ENCODE results near the gene RPSA.
"Not testable (repeated sequence)": the region's sequence is repeated elsewhere in the genome, so short reads cannot be mapped to it uniquely, and the experiment has no call there.

RPSA gene

DNA sequence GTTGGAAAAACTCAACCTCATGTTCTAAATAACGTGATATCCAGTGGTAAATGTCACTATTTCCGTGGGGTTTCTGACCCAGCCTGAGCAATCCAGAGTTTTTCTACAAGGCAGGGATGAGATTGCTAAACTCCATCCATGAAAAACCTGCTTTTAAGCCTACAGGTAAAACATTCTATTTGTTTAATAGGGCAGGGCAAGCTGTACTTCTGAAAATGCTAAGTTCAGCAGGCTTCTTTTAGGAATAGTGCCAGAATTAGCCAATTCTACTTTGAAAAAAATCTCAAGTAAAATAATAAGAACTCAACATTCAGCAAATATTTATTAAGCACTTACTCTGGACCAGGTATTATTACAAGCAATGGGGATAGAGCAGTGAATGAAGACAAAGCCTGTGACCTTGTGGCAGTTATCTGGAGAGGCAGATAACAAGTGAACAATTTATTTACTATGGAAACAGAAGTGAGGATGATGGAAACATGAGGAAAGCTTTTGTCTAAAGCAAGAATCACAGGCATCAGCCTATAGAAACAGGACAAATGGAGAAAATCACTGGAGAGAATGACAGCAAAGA, 13.3 kb downstream of the RPSA start:
- DNase-seq (ENCODE audit: low spot score) = no peak

DNA sequence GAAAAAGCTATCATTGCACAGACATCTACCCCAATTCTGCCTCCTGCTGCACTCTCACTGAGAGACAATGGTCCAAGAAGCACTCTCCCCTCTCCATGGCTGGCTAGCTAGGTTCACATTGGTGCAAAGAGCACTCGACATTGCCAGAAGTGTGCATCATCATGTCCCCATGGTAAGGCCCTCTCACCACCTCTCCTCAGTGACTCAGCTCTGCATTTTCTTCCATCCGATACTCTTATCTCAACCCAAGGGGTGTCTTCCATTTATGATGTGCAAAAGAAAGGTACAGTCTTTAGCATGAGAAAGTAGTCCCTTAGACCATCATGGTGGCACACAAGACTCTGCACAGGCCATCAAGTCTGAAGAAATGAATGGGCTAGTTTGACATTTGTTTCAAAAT, 14.0 kb downstream of the RPSA start:
- no peak for DNase-seq (ENCODE audit: low spot score)

DNA sequence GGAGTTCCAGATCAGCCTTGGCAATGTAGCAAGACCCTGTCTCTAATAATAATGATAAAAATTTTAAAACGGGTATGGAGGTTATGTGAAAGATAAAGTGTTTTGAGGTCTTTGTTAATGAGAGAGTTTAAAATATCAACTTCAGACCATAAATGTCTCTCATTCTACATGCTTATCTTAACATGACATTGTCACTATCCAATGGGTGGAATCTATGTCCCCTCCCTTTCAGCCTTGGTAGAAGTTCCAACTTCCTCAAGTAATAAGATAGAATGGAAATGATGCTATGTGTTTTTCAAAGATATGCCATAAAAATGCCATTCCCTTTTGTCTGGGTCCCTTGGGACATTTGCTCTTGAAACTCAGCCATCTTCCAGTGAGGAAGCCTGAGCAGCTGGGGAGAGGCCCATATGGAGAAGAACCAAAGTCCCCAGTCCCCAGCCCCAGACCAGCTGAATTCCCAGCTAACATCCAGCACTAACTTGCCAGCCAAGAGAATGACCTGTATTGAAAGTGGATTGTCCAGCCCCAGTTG, 17.0 kb downstream of the RPSA start:
- DNase-seq (ENCODE audit: low spot score) = no peak

- DNase-seq (ENCODE audit: low spot score) = no peak
These were observed 19.8 kb downstream of the RPSA start for GRCh38 chr3:39426312-39426711.

GRCh38 chr3:39427506-39427905, 21.0 kb downstream of the RPSA start:
- no peak for DNase-seq (ENCODE audit: low spot score)

- no peak for DNase-seq (ENCODE audit: low spot score)
These were observed 22.3 kb downstream of the RPSA start for GRCh38 chr3:39428745-39429201.

- no peak for DNase-seq (ENCODE audit: low spot score)
These were observed 22.9 kb downstream of the RPSA start for GRCh38 chr3:39429466-39429865.

GRCh38 chr3:39432342-39432741, 25.8 kb downstream of the RPSA start:
- DNase-seq (ENCODE audit: low spot score) = no peak

- DNase-seq (ENCODE audit: low spot score) = no peak
These were observed 27.1 kb downstream of the RPSA start for GRCh38 chr3:39433642-39434041.

GRCh38 chr3:39434574-39434973, 28.1 kb downstream of the RPSA start:
- no peak for DNase-seq (ENCODE audit: low spot score)

- no peak for DNase-seq (ENCODE audit: low spot score)
These were observed 28.7 kb downstream of the RPSA start for GRCh38 chr3:39435006-39435748.

GRCh38 chr3:39438880-39439279, 32.4 kb downstream of the RPSA start:
- no peak for DNase-seq (ENCODE audit: low spot score)

- no peak for DNase-seq (ENCODE audit: low spot score)
These were observed 33.8 kb downstream of the RPSA start for GRCh38 chr3:39440316-39440715.

GRCh38 chr3:39443530-39443929, 37.0 kb downstream of the RPSA start:
- DNase-seq (ENCODE audit: low spot score) = no peak

- no peak for DNase-seq (ENCODE audit: low spot score)
These were observed 39.4 kb downstream of the RPSA start for GRCh38 chr3:39445927-39446326.

DNA sequence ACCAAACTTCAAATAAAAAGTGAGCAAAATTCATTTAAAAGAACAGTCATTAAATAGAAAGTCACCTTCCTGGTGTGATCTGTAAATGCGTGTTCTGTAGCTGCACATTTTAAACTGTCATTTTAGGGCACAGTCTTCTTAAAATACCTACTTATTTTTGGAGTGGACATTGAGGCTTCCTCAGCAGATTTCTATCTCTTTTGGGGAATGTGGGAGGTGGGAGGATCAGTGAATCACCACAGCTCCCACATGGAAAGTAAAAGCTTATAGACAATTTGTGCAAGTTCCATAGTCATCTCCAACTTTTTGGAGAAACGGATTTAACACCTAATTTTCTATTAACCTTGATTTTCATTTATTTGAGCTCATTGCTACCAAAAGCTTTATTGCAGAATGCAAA, 39.9 kb downstream of the RPSA start:
- DNase-seq (ENCODE audit: low spot score) = no peak

DNA sequence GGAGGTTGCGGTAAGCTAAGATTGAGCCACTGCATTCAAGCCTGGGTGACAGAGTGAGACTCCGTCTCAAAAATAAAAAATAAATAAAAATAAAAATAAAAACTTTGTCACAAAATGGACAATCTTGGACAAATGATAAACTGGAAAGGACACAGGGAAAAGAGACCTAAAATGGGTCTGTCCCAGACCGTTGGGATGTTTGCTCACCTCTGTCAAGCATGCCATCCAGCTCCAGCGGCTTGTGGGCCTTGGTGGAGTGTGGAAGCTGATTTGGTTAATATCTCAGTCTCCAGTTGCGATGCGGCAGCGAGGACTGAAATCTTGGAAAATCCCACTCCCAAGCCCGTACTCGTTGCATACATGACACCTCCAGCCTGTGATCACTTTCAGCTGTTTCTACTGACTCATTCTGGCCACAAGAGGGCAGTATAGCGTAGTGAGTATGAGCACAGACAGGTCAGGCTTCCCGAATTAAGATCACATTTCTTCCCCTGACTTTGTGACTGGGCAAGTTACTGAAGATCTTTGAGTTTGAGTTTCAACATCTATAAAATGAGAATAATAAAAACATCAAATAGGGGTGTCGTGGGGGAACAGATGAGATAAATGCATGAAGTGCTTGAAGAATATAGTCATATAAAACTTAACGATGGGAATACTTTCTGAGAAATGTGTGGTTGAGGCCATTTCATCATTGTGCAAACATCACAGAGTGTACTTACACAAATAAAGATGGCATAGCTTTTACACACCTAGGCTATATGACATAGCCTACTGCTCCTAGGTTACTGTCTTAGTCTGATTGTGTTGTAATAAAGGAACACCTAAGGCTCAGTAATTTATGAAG, 41.3 kb downstream of the RPSA start:
- peak; percentile 81 for DNase-seq (ENCODE audit: low spot score)

DNA sequence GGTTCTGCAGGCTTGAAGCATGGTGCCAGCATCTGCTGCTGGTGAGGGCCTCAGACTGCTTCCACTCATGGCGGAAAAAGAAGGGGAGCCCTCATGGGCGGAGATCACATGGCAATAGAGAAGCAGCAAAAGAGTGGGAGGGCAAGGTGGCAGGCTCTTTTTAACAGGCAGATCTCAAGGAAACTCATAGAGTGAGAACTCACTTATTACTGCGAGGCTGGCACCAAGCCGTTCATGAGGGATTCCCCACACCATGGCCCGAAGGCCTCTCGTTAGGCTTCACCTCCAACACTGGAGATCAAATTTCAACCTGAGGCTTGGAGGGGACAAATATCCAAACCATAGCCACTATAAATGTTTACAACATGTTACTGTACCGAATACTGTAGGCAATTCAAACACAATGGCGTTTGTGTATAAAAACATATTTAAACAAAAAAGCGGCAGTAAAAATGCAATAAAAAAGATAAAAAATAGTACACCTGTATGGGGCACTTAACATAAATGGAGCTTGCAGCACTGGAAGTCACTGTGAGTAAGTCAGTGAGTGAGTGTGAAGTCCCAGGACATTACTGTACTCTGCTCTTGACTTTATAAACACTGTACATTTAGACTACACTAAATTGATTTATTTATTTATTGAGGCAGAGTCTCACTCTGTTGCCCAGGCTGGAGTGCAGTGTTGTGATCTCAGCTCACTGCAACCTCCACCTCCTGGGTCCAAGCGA, 42.1 kb downstream of the RPSA start:
- DNase-seq (ENCODE audit: low spot score) = no peak

DNA sequence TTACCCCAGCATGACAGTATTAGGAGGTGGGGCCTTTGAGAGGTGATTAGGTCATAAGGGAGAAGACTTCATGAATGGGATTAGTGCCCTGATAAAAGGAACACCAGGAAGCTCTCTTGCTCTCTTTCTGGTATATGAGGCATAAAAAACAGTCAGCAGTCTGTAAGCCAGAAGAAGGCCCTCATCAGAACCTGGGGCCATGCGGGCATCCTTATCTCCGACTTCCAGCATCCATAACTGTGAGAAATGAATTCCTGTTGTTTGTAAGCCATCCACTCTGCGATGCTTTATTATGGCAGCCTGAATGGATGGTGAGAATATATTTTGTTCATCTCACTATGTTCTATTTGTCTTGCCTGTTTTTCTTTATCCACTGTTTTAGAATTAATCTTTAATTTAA, 43.3 kb downstream of the RPSA start:
- DNase-seq (ENCODE audit: low spot score) = no peak

DNA sequence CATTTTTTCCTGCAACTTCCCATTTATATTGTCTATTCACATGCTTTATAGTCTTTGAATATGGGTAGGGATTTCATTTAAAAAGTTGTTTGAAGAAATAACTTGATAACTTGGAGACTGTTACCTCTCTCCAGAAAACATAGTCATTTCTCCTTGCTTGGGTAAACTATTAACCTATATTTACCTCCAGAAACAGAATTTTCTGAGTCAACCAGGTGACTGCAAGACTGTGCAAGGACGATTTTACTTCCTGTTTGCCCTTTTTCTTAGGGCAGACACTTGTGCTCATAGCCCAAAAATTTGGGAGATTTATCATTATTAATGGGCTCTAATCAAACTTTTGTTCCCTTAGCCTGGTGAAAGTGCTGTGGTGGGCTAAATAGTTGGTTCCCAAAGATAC, 46.6 kb downstream of the RPSA start:
- DNase-seq (ENCODE audit: low spot score) = no peak

GRCh38 chr3:39453872-39454271, 47.4 kb downstream of the RPSA start:
- DNase-seq (ENCODE audit: low spot score) = not testable (repeated sequence)

GRCh38 chr3:39454591-39455217, 48.2 kb downstream of the RPSA start:
- no peak for DNase-seq (ENCODE audit: low spot score)

Data from D341Med (cell line).